Upper lobe of left lung (tissue), 6 donors: Measurements from ENCODE around the gene IL4R. TPM values are rescaled to one million over a fixed set of nuclear protein-coding genes. Genes with fewer than 3 reads are reported as not detected.

Experiments
- ATAC-seq, 2 donors: fragments of 200-7000 bp; cut with Tn5 transposase; one replicate each; pipeline ENCODE4 v1.9.1; 2022; ENCODE audit warnings: mild to moderate bottlenecking in 2 of 2, moderate library complexity in 2 of 2; ENCODE audit not compliant: low FRiP score in 2 of 2
- DNase-seq, 2 donors: peaks; one replicate each; pipeline ENCODE4 v3.0.0-alpha.2; 2019 to 2020
- H3K27ac ChIP-seq, 4 donors: fragments of 200-600 bp; sonication (generic); one replicate each; pipeline ENCODE4 v1.5.1; 2016 to 2019
- H3K27me3 ChIP-seq, 4 donors: fragments of 200-600 bp; sonication (generic); one replicate each; pipeline ENCODE4 v1.5.1; 2017 to 2019
- H3K36me3 ChIP-seq, 4 donors: fragments of 200-600 bp; sonication (generic); one replicate each; pipeline ENCODE4 v1.5.1; 2016 to 2019
- H3K4me1 ChIP-seq, 4 donors: fragments of 200-600 bp; sonication (generic); one replicate each; pipeline ENCODE4 v1.5.1; 2018 to 2019
- H3K4me3 ChIP-seq, 4 donors: fragments of 200-600 bp; sonication (generic); one replicate each; pipeline ENCODE4 v1.5.1; 2017 to 2019; ENCODE audit warnings: mild to moderate bottlenecking in 2 of 4, moderate library complexity in 1 of 4
- H3K9me3 ChIP-seq, 4 donors: fragments of 200-600 bp; sonication (generic); one replicate each; pipeline ENCODE4 v1.5.1; 2018 to 2019
- CTCF ChIP-seq, 6 experiments: fragments of 450-650 bp in 4 of 6; fragments of 200-600 bp in 2 of 6; sonication (generic) in 2 of 6; IDR thresholded peaks; one replicate each; pipeline ENCODE4 v1.5.1; 2016 to 2019; ENCODE audit warnings: antibody characterized with exemption in 6 of 6
- EP300 ChIP-seq, 4 donors: sonication (generic); formaldehyde crosslinking; IDR thresholded peaks; one replicate each; pipeline ENCODE4 v1.5.1; 2017; ENCODE audit warnings: antibody characterized with exemption in 4 of 4, control low read depth in 2 of 4
- POLR2A ChIP-seq, 4 donors: fragments of 450-650 bp; IDR thresholded peaks; one replicate each; pipeline ENCODE4 v1.5.1; 2016 to 2017; ENCODE audit warnings: antibody characterized with exemption in 4 of 4, mild to moderate bottlenecking in 2 of 4
- POLR2AphosphoS5 ChIP-seq, 2 donors: sonication (generic); formaldehyde crosslinking; IDR thresholded peaks; one replicate each; pipeline ENCODE4 v1.5.1; 2017; ENCODE audit warnings: antibody characterized with exemption in 2 of 2
- WGBS, 2 donors: methylation state at CpG; one replicate each; pipeline ENCODE4 v1.1.5; 2017 to 2018; 5-methylcytosine and 5-hydroxymethylcytosine counted together
- total RNA-seq, 6 donors: library from RNA; depleted of rRNA in 4 of 6; stranded (reverse); fragments of >200 nt in 4 of 6; gene quantifications; one replicate each; pipeline versions ENCODE4 v1.1.0 to v1.2.1, GENCODE V29; 2016 to 2021
- donor health status: DM: no; HTN: no; CAD: no; lungs with moderate emphysema.
- donor health status: DM: no; HTN: yes; CAD: no; lungs with severe emphysema.

Gene IL4R
- total RNA-seq, 6 donors from 2014 or later: 87.0 to 202 (median 153) TPM

- no peak for ATAC-seq
- H3K4me1 ChIP-seq: peaks cover 6 to 31% (median 17%) of the 10 kb centered on the region in 4 donors
- no peaks in the 10 kb centered on the region for H3K27me3 ChIP-seq
- peaks cover 21 to 100% (median 100%) of the 10 kb centered on the region in 4 donors for H3K36me3 ChIP-seq
- no peak overlapping the region for H3K4me3 ChIP-seq
- TF ChIP-seq EP300 (IDR thresholded peaks at IDR 0.05): no peak
- no peak for TF ChIP-seq POLR2A (IDR thresholded peaks at IDR 0.05)
- no peak for TF ChIP-seq POLR2AphosphoS5 (IDR thresholded peaks at IDR 0.05)
- no peak for TF ChIP-seq CTCF (IDR thresholded peaks at IDR 0.05)
- no peaks in the 10 kb centered on the region for H3K9me3 ChIP-seq
- no peak for DNase-seq
- H3K27ac ChIP-seq: peak overlapping the region in 1 of 4 donors; percentile 40
- 98 to 100% methylated on average over 3 of the region's 3 CpGs for WGBS, 2 donors
These were observed 35.5 kb downstream of the IL4R start for GRCh38 chr16:27349276-27349675.

GRCh38 chr16:27350006-27350405 lies 36.2 kb downstream of the IL4R start:
- no peak overlapping the region for H3K4me3 ChIP-seq
- no peaks in the 10 kb centered on the region for H3K27me3 ChIP-seq
- peaks cover 6 to 31% (median 17%) of the 10 kb centered on the region in 4 donors for H3K4me1 ChIP-seq
- H3K9me3 ChIP-seq: no peaks in the 10 kb centered on the region
- H3K36me3 ChIP-seq: peaks cover 19 to 100% (median 100%) of the 10 kb centered on the region in 4 donors
- 85 to 95% methylated on average over 3 of the region's 3 CpGs for WGBS, 2 donors
- DNase-seq (no peak), ATAC-seq (no peak)
- TF ChIP-seq CTCF (IDR thresholded peaks at IDR 0.05): no peak
- H3K27ac ChIP-seq: peak overlapping the region in 2 of 4 donors; percentile 3 to 21

- TF ChIP-seq CTCF (IDR thresholded peaks at IDR 0.05) (no peak), POLR2A (IDR thresholded peaks at IDR 0.05) (no peak), POLR2AphosphoS5 (IDR thresholded peaks at IDR 0.05) (no peak), EP300 (IDR thresholded peaks at IDR 0.05) (no peak)
- WGBS, 2 donors: 90 to 93% methylated on average over 6 of the region's 6 CpGs
- DNase-seq (no peak), ATAC-seq (no peak)
- Histone ChIP-seq H3K27me3 (no peaks in the 10 kb centered on the region), H3K27ac (no peak overlapping the region), H3K9me3 (no peaks in the 10 kb centered on the region), H3K4me3 (no peak overlapping the region), H3K36me3 (peaks cover 24 to 100% (median 96%) of the 10 kb centered on the region in 4 donors), H3K4me1 (peaks cover 6 to 17% (median 10%) of the 10 kb centered on the region in 4 donors)
These were observed 38.2 kb downstream of the IL4R start for GRCh38 chr16:27351989-27352388.

- peaks cover 1 to 7% (median 5%) of the 10 kb centered on the region in 4 donors for H3K4me1 ChIP-seq
- no peak for ATAC-seq
- no peak for DNase-seq
- H3K27me3 ChIP-seq: no peaks in the 10 kb centered on the region
- peaks cover 32 to 100% (median 92%) of the 10 kb centered on the region in 4 donors for H3K36me3 ChIP-seq
- H3K4me3 ChIP-seq: no peak overlapping the region
- no peak overlapping the region for H3K27ac ChIP-seq
- H3K9me3 ChIP-seq: no peaks in the 10 kb centered on the region
- 91 to 94% methylated on average over 4 of the region's 4 CpGs for WGBS, 2 donors
- TF ChIP-seq POLR2AphosphoS5 (IDR thresholded peaks at IDR 0.05) (no peak), CTCF (IDR thresholded peaks at IDR 0.05) (no peak), POLR2A (IDR thresholded peaks at IDR 0.05) (no peak), EP300 (IDR thresholded peaks at IDR 0.05) (no peak)
These were observed 40.1 kb downstream of the IL4R start for GRCh38 chr16:27353853-27354252.

GRCh38 chr16:27355610-27356009 lies 41.8 kb downstream of the IL4R start:
- peak; percentile 54 to 63 for DNase-seq

More at GRCh38 chr16:27355610-27356009, 41.8 kb downstream of the IL4R start:
- H3K4me3 ChIP-seq: no peak overlapping the region
- H3K9me3 ChIP-seq: no peaks in the 10 kb centered on the region
- H3K27me3 ChIP-seq: no peaks in the 10 kb centered on the region
- H3K36me3 ChIP-seq: peaks cover 36 to 100% (median 89%) of the 10 kb centered on the region in 4 donors
- TF ChIP-seq EP300 (IDR thresholded peaks at IDR 0.05) (no peak), CTCF (IDR thresholded peaks at IDR 0.05) (peak; percentile 11 to 58 (median 49)), POLR2AphosphoS5 (IDR thresholded peaks at IDR 0.05) (peak in 1 of 2 donors; percentile 55)
- 68 to 75% methylated on average over 12 of the region's 12 CpGs for WGBS, 2 donors
- peak overlapping the region in 1 of 4 donors; percentile 37 for H3K27ac ChIP-seq
- ATAC-seq: peak; percentile 71 to 74
- peaks cover 4 to 11% (median 6%) of the 10 kb centered on the region in 4 donors for H3K4me1 ChIP-seq
